GM12872 (cell line): ENCODE measurements around the gene AMPD3.

Experiments
- CTCF ChIP-seq: IDR thresholded peaks from 3 replicates; pipeline ENCODE4 v1.5.1; 2011; ENCODE audit warnings: low read depth, mild to moderate bottlenecking, low read length, moderate library complexity; ENCODE audit not compliant: insufficient read depth

The AMPD3 gene

GRCh38 chr11:10410844-10411200 is 44.2 kb upstream of the AMPD3 start:
- TF ChIP-seq CTCF: no peak

- no peak for TF ChIP-seq CTCF
Observed at GRCh38 chr11:10412266-10412665, 42.8 kb upstream of the AMPD3 start.

GRCh38 chr11:10413268-10413667 is 41.8 kb upstream of the AMPD3 start:
- peak; percentile 56 for TF ChIP-seq CTCF

- TF ChIP-seq CTCF: no peak
Observed at GRCh38 chr11:10414181-10414580, 40.9 kb upstream of the AMPD3 start.

- TF ChIP-seq CTCF: no peak
Observed at GRCh38 chr11:10414659-10415058, 40.4 kb upstream of the AMPD3 start.

GRCh38 chr11:10415817-10416392 is 39.2 kb upstream of the AMPD3 start:
- TF ChIP-seq CTCF: peak; percentile 16; the same call in 1 of the 3 replicates

GRCh38 chr11:10418259-10418949 is 36.7 kb upstream of the AMPD3 start:
- no peak for TF ChIP-seq CTCF

GRCh38 chr11:10418950-10419310 is 36.1 kb upstream of the AMPD3 start:
- TF ChIP-seq CTCF: no peak
